Measurements from ENCODE around the gene TBL1Y.
"Not testable (repeated sequence)": the region's sequence is repeated elsewhere in the genome, so short reads cannot be mapped to it uniquely, and the experiment has no call there.

The TBL1Y gene

DNA sequence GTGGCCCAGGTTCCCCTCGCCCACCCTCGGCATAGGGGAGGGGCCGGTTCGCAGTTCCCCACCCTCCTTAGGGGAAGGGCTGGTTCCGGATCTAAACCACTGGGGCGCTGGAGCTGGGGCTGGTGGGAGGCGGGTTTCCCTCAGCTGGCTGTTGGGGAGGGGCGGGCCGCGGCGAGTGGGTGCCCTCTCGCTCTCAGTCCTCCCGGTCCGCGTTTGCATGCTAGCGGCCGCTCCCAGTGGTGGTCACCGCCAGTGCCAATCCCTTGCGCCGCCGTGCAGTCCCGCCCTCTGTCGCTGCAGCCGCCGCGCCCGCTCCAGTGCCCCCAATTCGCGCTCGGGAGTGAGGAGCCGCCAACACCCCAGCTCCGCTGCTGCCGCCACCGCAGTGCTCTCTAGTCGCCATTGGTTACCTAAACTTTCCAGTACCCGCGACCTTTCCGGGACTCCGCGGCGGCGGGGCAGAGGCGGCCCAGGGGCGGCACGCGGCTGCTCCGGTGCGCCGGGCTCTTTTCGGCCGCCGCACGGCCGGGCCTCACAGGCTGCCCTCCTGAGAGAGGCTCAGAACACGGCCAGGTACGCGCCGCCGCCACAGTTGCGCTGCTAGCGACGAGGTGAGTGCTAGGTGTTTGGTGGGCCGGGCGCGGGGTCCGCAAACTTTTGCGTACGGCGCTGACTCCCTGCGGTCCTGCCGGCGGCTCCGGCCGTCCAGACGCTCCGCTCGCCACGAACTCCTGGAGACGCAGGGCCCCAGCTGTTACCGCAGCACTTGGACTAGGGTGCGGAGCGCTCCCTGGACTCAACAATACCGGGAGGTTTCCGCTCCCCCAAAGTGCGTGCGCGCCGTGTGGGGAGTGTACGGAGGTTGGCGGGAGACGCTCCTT is at the start of gene TBL1Y:
TSS of gene TBL1Y (plus strand) at position 326 of the 881 bp plus-strand sequence. CDS start 114,388 bp downstream, outside the sequence.
- DNase-seq: no peak

DNA sequence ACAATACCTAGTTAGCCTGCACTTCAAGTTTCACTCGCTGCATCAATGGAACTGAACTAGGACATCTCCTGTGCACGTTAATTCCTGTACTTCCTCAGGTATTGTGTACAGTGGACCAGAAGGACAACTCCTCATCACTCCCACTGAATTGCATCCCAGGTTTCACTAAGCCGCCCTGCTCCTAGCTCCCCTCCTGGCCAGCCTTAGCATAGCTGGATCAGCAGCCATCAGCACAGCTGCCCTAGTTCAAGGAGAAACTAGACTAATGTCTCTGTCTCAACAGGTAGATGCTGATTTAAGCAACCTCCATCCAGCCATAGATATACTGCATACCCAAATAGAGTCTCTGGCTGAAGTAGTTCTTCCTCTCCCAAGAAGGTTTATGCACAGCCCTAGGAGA is 16.0 kb upstream of the TBL1Y start:
- DNase-seq: no peak

GRCh38 chrY:6895236-6895635 is 15.3 kb upstream of the TBL1Y start:
- DNase-seq: no peak

- DNase-seq: not testable (repeated sequence)
Observed at GRCh38 chrY:6902116-6902515, 8.4 kb upstream of the TBL1Y start.

GRCh38 chrY:6907591-6907990 is 2.9 kb upstream of the TBL1Y start:
- DNase-seq: no peak

GRCh38 chrY:6908021-6908420 is 2.5 kb upstream of the TBL1Y start:
- not testable (repeated sequence) for DNase-seq

- DNase-seq: no peak
Observed at GRCh38 chrY:6909118-6909521, 1.4 kb upstream of the TBL1Y start.

- no peak for DNase-seq
Observed at GRCh38 chrY:6909856-6910255, 641 bp upstream of the TBL1Y start.

DNA sequence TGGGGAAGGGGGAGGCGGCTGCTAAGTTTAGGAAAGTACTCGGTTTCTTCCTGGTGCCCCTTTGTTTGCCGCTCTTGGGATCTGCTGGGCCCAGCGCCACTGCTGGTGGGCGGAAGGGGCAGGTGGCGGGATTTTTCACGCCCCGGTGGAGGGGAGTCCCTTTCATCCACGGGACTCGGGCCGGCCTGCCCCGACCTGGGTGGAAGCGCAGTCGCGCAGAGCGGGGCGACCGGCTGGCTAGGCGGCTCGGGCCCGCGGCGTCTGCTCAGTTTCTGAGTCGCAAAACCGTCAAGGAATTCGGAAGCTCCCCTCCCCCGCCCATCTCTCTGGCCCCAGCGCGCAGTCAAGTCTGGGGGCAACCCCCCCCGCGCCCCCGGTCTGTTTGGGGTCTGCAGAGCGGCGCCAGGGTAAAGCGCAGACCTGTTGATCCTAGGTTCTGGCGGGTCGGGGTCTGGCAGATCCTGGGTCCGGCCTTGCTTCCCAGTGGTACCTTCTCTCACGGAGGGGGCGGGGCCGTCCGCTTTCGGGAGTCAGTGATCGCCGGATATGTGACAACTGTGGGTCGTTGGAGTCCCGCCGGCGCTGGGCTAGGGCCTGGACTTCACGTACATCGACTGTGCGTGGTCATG is 870 bp downstream of the TBL1Y start, which contains the start of gene AMELY:
TSS of gene AMELY (minus strand) at position 500 of the 629 bp plus-strand sequence. CDS start 39,144 bp downstream, outside the sequence.
- DNase-seq: no peak

DNA sequence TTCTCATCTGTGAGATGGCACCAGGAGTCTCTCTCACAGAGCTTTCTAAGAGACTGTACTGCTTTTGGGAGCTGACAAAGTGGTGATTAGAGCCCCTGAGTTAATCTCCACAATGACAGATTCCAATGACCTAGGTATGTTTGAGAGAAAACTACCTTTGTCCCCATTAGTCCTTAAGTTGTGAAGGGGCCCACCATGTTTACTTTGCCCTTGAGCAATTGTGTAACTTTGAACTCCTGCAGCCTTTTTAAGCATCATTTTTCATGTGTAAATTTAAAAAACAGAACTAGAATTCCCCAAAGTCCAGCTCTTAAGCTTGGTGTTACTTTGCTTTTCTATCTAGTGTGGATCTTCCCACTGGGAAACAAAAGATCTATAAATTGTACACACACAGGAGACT is 2.9 kb downstream of the TBL1Y start:
- no peak for DNase-seq

GRCh38 chrY:6921061-6921460 is 10.6 kb downstream of the TBL1Y start:
- no peak for DNase-seq

- no peak for DNase-seq
Observed at GRCh38 chrY:6928265-6928664, 17.8 kb downstream of the TBL1Y start.

GRCh38 chrY:6929237-6929636 is 18.7 kb downstream of the TBL1Y start:
- DNase-seq: no peak

GRCh38 chrY:6931779-6932396 is 21.4 kb downstream of the TBL1Y start:
- DNase-seq: no peak

- DNase-seq: no peak
Observed at GRCh38 chrY:6935497-6935896, 25.0 kb downstream of the TBL1Y start.

GRCh38 chrY:6947695-6948094 is 37.2 kb downstream of the TBL1Y start:
- no peak for DNase-seq

DNA sequence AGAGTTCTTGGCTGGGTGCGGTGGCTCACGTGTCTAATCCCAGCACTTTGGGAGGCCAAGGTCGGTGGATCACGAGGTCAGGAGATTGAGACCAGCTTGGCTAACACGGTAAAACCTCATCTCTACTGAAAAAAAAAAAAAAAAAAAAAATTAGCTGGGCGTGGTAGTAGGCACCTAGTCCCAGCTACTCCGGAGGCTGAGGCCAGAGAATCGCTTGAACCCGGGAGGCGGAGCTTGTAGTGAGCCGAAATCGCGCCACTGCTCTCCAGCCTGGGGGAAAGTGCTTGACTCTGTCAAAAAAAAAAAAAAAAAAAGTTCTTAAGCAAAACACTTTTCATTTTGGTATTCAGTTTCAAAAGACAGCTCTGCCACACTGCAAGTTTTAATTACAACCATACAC is 37.9 kb downstream of the TBL1Y start:
- DNase-seq: no peak

DNA sequence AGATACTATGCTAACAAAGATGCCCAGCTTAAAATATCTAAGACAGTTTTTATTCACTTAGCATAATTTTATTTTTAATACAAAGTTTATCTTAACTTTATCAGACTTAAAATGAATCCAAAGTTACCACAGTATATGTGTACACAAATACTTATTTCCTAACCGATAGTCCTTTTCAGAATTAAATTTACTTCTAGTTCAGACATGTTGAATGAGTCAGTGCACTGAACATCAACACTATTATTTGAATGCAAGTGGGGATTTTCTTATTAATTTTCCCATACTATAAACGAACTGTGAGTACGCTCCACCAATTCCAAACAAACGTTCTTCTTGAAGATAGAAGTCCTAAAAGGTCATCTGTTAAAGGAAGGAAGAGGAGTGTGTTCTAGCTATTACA is 39.5 kb downstream of the TBL1Y start:
- no peak for DNase-seq

DNA sequence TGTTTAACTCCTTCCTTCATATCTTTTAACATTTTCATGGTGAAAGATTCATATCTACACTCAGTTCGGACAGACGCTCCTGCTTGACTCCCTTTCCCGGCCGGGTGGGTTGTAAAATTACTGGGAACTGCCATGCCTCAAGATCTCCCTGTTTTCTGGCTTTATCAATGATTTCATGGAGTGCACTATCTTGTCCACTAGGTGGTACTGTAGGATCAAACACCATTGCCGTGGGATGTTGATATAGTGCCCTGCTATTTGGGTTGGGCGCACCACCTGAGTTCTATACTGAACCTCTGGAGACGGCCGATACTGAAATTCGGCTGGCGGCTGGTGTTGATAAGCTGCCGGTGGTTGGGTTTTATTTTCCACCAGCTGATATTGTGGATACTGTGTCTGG is 54.2 kb downstream of the TBL1Y start:
- no peak for DNase-seq

GRCh38 chrY:6966521-6966920 is 56.0 kb downstream of the TBL1Y start:
- no peak for DNase-seq

DNA sequence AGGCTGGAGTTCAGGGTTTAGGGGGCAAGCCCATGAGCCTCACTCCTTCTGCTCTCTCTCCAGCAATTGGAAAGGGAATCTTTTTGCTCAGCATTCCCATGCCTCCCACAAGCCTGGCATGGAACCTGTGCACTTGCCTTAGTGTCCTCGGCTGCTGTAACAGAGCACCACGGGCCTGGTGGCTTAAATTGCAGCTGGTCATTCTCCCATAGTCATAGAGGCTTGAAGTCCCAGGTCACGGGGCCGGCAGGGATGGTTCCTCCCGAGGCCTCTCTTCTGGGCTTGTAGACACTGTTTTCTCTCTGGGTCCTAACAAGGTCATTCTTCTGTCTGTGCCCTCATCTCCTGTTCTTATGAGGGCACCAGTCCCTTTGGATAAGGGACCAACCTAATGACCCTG is 57.2 kb downstream of the TBL1Y start:
- no peak for DNase-seq

GRCh38 chrY:6968191-6968590 is 57.7 kb downstream of the TBL1Y start:
- no peak for DNase-seq

DNA sequence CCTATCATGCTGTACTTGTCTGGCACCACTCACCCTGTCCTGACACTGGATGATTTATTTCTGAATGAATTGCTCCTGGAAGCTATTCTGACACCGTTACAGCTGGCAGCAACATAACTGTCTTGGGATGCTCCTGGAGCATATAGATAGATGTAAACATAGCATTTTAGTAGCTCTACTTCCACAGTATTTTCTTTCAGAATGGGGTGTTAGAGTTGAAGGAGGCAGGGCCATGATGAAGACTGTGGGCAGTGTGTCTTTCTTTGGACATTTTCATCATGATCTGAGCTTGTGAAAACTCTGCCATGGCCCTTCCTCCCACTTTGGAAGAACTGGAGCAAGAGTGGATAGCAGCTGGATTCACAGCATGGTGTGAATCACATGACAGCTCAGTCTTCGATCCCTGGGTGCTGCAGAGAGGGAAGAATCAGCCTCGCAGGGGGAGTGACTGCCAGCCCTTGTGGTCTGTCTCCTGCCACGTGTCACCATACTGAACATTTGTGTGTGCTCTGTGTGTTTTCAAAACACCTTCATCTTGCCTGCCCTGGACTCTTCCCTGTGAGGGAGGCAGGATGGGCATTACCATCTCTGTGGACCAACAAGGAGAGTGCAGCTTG is 61.9 kb downstream of the TBL1Y start:
- DNase-seq: no peak
